TTC549 (cell line): ENCODE results near the gene SLC35F3.
"Not testable (repeated sequence)": the region's sequence is repeated elsewhere in the genome, so short reads cannot be mapped to it uniquely, and the experiment has no call there.

Experiments used
- FAIRE-seq: peaks from 2 replicates; lab custom pipeline; 2012; peaks lifted over from hg19 to GRCh38; lab: Jason Lieb, UNC

SLC35F3 gene

DNA sequence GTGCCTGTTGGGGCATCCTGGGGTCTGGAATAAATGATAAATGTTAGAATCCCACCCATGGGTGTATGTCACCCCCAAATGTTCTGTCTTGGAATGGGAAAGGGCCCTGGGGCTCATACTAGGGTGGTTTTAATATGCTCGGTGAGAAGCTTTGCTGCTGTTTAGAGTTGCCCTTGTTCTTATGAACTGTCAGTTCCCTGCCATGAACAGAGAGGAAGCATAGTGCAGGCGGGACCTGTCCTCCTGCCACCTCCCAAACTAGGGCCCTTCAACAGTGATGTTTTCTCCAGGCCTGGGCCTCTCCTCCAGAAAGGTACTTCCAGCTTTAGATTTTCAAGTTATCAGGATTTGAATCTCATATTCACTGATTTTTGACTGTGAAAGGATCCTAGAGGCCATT lies 388.1 kb downstream of the SLC35F3 start:
- no peak for FAIRE-seq

DNA sequence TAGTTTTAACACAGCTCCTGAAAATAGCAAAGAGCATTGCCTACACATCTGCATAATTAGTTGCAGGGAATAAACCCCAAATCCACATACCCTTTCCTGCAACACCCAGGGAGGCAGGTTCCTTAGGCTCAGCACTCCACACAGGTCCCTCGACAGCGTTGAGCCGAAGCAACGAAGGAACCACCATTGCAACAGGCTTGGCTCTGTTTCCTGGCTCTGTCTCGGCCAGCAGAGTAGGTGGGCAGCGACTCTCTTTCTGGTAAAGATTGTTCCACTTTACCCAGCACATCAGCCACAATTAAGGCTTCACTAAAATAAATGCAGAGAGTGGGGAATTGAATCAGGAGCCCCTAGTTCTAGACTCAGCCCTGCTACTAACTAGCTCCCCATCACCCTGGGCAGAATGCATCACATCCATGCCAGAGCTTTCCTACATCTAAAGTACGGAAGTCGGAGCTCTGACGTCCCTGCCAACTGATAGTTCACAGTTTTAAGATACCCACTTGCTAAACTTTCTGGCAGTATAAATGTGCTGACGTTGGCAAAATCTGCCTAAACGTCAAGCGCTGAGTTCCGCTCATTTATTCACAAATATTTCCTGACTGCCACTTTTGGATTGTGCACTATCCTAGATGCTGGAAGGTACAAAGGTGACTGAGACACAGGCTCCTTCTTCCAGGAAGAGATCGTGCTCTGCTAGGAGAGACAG lies 389.8 kb downstream of the SLC35F3 start:
- no peak for FAIRE-seq

DNA sequence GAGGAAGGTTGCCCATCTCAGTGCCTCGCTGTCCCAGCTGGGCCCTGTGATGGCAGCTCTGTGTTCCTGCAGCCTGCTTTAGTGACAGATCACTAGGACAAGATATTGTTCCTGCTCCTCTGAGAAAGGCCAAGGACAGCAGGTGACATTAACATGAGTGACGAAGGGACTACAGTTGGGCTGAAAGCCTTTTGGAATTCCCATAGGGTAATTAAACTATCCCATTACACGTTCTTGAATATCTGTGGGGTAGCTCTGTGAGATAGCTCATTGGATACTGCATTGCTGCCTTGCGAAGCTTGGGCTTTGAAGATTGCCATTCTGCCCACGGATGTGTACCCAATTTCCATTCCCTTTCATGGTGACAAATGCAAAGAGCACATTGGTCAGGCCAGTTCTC lies 390.6 kb downstream of the SLC35F3 start:
- FAIRE-seq, result no peak

DNA sequence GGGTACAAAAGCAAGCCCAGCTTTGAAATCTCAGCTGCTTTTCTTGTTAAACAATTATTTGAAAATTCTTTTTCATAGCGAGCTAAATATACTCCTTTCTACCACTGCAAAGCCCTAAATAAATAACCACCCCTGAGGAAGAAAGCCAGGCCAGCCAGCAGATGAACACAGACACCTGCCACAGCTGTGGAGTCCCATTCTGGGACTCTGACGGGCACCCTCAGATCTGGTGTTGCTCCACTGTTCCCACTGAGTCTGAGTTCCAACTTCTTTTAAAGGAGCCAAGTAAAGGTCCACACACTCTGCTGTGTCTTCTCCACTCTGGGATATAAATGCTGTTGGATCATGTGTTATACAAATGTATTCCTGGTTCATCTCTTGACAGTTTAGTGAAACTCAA lies 391.1 kb downstream of the SLC35F3 start:
- no peak for FAIRE-seq

DNA sequence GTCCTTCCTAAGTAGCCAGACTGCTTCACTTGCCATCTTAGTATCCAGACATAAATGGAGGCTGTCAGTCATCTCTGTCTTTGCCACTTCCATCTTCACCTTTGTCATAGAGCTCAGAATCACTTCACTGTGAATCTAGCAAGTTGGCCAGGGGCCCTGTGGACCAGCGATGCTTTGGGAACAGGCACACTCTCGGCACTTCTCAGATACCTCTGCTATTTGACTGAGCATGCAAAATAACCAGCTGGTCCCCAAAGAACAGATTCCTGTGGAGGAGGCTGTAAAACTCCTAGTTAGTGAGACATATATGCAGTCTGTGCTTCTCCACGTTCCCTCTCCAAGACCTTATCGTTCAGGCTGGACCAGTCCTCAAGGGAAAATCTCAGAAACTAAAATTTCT lies 392.0 kb downstream of the SLC35F3 start:
- no peak for FAIRE-seq

DNA sequence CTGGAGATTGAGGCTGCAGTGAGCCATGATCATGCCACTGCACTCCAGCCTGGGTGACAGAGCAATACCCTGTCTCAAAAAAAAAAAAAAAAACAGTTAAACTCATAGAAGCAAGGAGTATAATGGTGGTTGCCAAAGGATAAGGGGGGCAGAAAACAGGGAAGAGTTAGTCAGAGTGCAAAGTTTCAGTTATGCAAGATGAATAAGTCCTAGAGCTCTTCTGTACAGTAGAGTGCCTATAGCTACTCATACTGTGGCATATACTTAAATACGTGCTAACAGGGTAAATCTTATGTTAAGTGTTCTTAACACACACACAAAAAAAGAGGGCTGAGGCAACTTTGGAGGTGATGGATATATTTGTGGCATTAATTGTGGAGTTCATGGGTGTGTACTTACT lies 393.2 kb downstream of the SLC35F3 start:
- FAIRE-seq, result no peak

DNA sequence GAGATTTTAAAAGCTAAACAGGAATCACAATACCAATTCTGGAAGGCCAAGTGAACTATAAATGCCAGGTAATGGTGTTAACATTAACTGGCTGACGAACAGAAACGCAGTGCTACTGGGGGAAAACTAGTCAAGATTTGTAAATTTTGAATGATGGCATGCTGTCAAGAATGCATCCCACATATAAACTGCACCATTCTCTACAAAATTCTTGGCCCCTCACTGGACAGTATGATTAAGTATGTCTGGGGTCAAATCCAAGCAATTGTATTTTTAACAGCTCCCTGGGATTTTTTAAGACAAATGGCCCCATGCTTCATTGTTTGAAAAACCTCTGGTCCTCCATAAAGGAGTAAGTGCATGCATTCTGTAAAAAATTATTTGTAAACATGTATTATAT lies 395.6 kb downstream of the SLC35F3 start:
- no peak for FAIRE-seq

DNA sequence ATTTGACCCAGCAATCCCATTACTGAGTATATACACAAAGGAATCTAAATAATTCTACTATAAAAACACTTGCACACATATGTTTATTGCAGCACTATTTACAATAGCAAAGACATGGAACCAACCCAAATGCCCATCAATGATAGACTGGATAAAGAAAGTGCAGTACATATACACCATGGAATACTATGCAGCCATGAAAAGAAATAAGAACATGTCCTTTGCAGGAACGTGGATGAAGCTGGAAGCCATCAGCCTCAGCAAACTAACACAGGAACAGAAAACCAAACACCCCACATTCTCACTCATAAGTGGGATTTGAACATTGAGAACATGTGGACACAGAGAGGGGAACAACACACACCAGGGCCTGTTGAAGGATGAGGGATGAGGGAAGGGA lies 397.2 kb downstream of the SLC35F3 start:
- not testable (repeated sequence) for FAIRE-seq

DNA sequence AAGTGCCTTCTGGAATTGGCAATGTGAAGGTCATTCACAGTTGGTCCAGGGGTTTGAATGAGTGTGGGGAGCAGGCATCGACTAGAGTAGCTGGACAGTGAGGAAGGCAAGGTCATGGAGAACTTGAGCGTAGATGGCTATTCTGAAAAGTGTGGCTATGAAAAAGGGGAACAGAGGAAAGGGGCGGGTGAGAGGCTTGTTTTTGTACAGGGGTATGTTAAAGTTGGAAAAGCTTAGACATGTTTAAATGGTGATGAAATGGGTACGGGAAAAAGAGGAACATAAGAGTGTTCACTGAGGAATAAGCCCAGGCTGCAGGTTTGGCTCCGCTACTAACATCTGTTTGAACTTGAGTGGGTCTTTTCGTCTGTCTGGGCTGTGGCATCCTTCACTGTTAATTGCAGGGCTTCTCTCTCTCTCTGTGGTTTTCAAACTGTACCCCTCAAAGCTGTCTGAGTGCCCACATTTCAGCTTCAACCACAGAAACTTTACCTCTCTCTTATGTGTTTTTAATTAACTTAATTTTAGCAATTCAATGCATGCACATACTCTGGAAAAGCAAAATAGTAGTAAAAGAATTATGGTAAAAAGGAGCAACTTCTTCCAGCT lies 398.0 kb downstream of the SLC35F3 start:
- no peak for FAIRE-seq

DNA sequence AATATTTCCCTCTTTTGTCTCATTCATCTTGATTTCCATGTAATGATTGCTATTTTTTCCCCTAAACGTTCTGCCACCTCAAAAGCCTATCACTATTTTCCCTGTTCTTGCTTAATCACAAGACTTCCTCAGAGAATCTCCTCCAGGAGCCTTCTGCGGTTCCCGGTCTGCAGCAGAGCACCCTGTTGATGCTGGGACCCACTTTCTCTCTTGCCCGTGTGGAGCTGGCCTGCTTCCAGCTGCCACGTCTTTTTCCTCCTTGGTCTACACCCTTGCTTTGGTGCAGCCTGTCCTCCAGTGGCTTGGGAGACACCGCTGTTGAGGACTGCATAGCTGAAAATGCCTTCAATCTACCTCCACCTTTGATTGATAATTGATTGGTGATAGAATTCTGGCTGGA lies 398.8 kb downstream of the SLC35F3 start:
- FAIRE-seq, result no peak

DNA sequence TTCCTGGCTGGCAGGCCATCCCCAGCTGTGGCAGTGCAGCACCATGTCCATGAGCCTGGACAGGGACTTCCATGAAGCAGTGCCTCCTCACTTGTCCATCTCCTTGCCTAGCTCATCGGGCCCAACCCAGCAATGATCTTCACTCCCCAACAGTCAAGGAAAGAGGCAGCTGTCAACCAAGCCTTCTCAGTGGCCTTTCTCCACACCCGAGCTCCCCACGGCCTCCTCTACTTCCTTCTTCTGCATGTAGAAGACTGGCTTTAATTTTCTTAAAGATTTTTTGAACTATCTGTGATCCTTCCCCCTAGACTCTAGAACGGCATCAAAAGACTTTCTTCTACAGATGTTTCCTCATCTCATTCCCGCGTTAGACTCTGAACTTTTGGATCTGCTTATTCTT lies 403.2 kb downstream of the SLC35F3 start:
- no peak for FAIRE-seq

DNA sequence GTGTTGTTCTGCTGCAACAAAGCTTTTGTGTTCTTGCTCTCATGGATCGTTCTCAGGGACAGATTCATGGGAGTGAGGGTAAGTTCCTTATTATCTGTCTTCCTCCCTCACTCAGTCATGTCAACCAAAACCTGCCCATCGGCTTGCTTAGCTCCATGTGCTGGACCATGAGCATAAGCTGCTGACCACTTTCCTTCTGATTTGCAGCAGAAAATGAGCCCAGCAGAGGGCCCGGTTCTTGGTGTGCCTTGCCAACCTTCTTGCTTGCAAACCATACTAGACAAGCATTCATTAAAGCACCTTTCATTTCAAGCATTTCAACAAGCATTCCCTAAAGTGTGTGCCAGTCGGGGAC lies 404.7 kb downstream of the SLC35F3 start:
- no peak for FAIRE-seq

DNA sequence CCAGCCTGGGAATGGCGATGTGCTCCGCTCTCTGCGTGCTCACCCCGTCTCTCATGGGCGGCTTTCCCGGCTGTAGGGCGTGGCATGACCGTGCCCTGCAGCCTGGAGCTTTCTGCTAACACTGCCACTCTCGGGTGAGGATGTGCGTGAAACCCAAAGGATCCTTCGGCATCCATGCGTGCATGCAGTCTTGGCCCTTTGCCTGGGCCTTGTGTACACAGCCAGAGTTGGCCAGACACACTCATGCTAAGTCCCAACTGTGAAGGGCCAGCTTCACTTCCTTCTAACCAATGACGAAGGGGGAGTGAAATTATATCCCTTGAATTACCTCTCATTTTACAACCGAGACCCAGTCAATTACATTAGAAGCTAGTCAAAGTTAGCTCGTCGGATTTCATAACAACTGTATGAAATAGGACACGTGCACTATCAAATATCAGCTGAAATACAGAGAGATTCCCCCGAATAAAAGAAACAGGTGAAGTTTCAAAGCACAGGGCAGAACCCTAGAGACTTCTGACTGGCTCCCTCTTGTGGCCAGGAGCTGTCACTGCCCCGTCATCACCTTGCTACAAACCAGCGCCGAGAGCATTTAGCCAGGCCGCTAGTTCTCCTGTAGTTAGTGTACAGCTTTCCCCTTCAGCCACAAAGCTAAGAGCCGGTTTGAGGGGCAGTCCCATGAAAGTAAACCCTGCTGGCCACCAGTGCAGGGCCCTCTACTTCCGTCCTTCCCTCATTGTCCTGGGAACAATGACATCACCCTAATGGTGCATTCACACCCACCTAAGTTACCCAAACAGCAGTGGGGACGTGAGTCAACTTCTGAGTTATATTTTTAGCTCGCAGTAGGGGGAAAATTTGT lies 405.4 kb downstream of the SLC35F3 start:
- peak; percentile 19 for FAIRE-seq

DNA sequence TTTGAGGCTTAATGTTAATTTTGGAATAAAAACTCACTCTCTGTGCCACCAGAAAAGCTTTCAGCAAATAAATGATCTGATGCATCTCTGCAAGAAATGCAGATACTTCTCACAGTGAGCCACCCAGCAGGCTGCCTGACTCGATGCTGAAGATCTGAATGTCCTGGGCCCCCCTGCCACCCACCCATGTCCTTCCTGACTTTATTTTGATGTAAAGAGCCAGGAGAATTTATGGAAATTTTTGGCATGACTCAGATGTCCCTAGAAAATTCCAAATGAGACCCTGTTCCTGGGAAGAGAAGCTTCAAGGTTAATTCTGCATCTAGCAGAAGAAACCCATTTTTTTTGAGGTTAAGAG lies 406.0 kb downstream of the SLC35F3 start:
- FAIRE-seq, result no peak

DNA sequence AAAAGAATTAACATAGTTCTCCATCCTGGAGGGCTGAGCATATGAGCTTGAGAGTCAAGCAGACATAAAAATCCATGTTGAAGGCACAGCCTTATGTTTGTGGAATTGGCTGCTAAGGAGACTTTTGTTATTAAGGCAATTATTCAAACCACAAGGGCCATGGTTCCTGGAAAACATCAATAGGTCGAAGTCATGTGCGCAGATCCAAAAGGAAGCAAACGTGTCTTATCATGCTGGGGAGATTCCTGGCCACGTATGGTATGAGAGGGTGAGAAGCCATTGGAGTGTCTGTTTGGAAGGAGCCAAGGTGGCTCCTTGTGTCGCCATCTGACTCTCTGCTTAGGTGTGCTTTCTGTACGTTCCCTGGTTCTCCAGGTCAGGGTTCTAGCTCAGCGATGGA lies 406.9 kb downstream of the SLC35F3 start:
- no peak for FAIRE-seq

DNA sequence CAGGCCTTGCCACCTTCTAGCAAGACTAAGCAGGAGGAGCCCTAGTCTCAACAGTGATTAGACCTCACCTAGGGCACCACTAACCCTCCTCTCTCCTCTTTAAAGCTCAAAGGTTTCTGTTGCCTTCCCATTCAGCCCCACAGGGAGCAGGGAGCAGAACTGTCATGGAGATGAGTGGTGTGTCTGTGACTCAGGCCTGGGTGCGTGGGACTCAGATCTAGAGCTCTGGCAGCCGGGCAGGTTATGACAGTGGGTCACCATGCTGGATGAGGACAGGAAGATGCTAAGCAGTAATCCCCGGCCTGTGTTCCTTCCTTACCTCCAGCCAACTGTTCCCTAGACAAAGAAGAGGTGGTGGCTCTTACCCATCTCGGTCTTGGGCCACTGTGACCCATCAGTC lies 408.7 kb downstream of the SLC35F3 start:
- FAIRE-seq, result no peak

DNA sequence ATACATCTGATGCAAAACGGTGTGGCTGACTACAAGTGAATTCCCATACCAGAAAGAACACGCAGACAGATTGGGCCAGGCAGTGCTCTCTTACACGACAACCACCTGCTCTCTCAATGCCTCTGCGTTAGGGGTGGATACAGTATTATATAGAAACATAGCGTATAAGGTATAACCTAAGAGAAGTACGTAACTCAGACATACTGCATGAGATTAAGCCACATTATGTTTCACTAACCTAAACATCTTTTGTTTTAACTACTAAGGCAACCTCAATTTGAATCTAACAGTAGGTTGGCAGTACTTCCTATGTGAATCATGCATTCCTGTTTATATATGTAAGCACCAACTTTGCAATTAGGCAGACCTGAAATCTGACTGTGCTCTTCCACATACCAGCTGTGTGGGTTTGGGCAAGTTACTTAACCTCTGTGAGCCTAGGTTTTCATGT lies 410.6 kb downstream of the SLC35F3 start:
- FAIRE-seq, result no peak

DNA sequence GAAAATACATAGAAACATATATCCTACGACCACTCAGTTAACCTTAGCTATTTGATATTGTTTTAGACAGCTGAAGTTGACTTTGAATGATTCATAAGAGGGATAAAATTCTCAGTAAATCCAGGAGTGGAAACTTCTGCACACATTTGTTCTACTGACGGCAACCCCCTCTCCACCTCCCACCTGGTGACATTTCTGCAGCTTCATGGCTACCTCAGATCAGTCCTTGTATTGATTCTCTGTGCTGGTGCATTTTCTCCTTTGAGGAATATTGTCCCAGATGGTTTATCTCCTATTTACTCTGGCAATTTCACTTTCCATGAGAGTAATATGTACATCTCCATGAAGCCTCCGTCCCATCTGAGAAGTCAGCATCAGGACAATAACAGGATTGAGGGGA lies 411.1 kb downstream of the SLC35F3 start:
- FAIRE-seq, result no peak

DNA sequence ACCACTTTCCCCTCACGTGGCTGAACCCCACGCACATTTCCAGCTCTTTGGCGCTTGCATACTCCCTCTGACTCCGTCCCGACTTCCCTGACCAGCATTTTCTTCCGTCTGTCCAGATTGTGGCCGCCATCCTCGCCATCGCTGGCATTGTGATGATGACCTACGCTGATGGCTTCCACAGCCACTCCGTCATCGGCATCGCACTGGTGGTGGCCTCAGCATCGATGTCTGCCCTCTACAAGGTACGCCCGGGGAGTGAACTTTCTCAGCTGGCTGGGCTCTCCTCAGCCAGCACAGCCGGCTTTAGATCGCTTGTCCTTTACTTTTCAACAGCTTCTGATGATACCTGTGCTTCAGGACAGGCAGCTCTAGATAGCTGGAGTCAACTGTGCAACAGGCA lies 412.0 kb downstream of the SLC35F3 start:
- no peak for FAIRE-seq

DNA sequence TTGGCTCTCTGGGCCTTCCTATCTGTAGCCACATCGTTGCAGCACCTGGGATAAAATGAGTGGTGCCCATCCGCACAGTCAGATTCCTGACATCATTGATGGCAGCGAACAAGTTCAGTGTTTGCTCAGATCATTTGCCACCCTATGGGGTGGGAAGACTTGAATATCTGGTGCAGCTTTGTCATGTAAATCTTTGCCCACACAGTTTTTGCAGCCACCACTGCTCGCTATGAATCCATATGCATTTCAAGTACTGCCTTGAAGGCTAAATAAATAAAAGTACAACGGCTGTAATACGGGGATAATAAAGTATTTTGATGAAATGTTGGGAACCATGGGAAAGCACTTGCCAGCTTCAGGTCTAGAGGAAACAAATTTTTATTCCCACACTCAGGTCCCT lies 412.5 kb downstream of the SLC35F3 start:
- FAIRE-seq, result no peak

DNA sequence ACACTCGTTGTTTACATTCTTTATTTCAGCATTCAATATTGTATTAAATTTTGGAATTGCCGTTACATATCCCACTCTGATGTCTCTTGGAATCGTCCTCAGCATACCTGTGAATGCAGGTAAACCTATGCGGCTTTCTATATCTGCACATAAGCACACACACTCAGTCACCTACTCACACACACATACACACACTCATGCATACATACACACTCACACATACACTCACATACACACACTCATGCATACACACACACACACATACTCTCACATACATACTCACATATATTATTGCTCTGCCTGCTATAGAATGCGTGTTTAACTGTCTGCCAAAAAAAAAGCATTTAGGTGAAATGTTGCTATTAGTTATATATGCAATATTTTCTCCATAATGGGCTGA lies 415.6 kb downstream of the SLC35F3 start:
- no peak for FAIRE-seq

DNA sequence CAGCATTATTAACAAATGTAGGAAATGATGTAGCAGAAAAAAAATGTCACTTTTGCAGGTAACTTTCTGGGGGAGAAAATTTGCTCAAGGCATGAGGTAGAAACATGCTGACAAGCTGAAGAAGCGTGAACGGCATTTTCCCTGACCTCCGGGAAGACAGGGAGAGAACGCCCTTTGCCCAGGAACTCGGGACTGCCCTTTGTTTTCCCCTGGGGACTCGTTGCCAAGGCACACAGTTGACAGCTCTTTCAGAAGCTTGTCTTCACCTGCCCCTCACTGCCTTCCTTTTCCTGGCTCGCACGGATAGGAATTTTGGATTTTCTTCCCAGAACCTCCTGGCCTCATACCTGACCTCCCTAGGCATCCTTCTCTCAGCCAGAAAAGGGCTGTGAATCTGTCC lies 416.1 kb downstream of the SLC35F3 start:
- no peak for FAIRE-seq

DNA sequence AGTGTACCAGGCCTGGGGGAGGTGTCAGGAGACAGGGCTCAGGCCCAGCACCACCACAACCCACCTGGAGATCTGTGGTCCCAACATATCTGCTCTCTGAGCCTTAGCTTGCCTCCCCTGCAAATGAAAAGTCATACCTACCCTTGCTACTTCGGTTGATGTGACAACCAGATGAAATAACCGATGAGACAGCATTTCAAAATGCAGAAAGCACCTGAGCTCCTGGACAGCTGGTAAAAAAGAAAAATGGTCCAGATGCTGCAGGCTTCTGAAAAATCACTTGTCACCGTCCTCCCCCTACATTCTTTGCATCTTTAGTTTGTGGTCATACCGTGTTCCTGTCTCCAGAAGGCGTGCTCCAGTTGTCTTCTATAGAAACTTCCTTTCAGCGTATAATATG lies 416.8 kb downstream of the SLC35F3 start:
- FAIRE-seq, result no peak

DNA sequence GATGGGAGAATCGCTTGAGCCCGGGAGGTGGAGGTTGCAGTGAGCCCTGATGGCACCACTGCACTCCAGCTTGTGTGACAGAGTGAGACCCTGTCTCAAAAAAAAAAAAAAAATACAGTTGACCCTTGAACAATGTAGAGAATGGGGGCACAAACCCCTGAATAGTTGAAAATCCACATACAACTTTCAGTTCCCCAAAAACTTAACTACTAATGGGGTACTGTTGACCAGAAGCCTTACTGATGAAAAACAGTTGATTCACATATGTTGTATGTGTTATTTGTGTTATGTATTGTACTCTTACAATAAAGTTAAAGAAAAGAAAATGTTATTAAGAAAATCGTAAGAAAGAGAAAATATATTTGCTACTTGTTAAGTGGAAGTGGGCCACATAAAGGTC lies 417.6 kb downstream of the SLC35F3 start:
- FAIRE-seq, result peak; percentile 26
